Measurements from ENCODE around the gene MARVELD1.
"Not testable (repeated sequence)": the region's sequence is repeated elsewhere in the genome, so short reads cannot be mapped to it uniquely, and the experiment has no call there.

The MARVELD1 gene
- 6.7 to 37.0 (median 18.6) reads per million in 18 experiments for total RNA-seq

DNA sequence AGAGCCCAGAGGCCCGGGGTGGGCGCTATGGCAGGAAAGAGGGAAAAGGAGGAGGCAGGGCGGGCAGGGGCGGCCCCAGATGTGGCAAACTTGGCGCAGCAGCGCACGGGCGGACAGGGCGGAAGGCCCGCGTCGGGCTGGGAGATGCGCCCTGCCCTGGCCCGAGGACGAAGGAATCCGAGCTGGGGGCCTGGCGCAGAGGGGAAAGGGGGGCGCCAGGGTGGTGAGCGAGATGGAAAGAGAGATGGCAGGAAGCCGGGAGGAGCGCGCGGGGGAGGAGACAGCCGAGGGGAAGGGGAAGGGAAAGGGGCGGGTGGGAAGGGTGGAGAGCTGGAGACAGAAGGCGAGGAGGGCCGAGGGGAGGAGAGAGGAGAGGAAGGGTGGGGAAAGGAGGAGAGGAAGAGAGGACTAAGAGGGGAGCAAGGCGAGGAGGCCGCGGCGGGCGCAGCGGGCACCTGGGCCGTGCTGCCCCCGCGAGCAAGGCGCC is at the start of gene MARVELD1:
Gene MARVELD1, plus strand, starts transcription at position 392 of the 487 bp plus-strand sequence. CDS start 147 bp downstream, outside the sequence.
- peak in 1 of 2 donors; percentile 19 for DNase-seq

DNA sequence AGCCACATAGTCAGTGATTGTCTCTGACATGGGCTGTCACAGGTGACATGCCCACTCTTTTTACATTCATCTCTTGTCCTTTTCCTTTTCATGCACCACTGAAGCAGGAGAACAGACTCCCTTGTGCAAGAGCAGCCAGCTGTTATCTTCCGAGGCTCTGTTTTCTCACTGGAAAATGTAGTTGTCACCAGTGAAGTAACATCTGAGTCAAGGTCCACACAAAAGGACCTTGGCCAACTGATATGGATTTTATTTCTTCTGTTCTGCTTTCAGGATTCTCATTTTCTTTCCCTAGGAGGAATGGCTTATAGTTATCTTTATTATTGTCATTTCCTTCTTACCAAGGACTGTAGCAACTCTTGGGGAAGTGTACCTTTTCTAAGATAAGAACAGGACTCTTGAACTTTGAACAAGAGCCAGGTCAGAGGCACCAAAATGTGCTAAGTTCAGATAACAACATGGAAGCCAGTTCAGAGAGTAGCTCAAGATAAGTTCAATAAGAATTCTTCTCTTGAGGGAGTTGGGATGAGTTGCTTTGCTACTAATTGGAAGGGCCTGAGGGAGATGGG is 49.2 kb upstream of the MARVELD1 start:
- DNase-seq, result no peak

- no peak for DNase-seq
Measured at GRCh38 chr10:97666992-97667391, 46.5 kb upstream of the MARVELD1 start.

DNA sequence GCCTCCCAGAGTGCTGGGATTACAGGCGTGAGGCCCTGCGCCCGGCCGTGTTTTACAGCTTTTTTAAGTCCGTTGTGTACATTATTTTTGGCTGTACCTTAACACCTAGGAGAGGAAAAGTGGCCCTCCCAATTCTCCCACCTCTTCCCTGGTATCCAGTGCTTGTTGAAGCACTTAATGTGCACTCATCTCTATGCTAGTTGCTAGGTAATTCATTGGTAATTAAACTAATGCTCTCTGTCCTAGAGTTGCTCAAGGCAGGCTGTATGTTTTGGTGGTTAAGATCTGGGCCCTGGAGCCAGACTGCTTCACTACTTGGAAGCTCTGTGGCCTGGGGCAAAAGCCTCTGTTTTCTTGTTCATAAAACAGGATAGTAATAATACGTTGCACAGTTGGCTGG is 46.1 kb upstream of the MARVELD1 start:
- DNase-seq, result no peak

GRCh38 chr10:97669571-97669970 is 44.0 kb upstream of the MARVELD1 start:
- no peak for DNase-seq

DNA sequence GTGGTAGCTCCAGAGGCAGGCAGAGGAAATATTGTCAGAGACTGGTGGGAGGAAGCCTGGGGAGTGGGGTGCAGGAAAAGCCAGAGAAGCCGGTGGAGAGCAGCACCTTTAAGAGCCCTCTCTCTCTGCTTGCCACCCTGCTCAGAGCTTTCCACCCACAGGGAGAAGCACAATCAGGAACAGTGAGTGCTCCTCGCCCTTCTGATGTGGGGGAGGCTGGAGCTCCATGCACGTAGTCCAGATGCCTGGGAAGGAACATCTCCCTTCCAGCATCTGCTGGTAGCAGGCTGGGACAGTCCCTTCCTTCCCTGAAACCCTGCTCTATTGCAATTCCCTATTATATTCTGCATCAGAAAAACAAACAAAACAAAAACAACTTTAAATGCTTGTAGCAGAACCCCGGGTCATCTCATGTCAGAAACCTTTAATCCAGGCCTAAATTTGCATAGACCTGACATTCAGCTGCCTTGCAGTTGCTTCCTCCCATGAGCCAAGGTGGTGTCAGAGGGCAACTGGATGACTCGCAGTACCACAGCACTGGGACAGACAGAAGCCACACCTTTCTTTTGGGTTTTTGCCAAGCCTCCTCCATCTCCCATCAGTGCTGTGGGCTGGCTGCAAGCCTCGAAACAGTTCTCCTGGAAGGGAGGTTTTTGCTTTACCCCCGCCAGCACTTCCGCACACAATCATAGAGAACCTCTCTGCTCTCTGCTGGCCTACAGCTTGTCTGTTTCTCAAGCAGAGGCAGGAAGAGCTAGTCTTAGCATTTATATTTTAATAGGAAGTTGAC is 39.6 kb upstream of the MARVELD1 start:
- DNase-seq, result peak in 1 of 2 donors; percentile 31

GRCh38 chr10:97675222-97675621 is 38.3 kb upstream of the MARVELD1 start:
- no peak for DNase-seq

- peak in 1 of 2 donors; percentile 46 for DNase-seq
Measured at GRCh38 chr10:97676770-97677581, 36.6 kb upstream of the MARVELD1 start.

- no peak for DNase-seq
Measured at GRCh38 chr10:97679594-97679993, 33.9 kb upstream of the MARVELD1 start.

- no peak for DNase-seq
Measured at GRCh38 chr10:97682042-97682441, 31.5 kb upstream of the MARVELD1 start.

DNA sequence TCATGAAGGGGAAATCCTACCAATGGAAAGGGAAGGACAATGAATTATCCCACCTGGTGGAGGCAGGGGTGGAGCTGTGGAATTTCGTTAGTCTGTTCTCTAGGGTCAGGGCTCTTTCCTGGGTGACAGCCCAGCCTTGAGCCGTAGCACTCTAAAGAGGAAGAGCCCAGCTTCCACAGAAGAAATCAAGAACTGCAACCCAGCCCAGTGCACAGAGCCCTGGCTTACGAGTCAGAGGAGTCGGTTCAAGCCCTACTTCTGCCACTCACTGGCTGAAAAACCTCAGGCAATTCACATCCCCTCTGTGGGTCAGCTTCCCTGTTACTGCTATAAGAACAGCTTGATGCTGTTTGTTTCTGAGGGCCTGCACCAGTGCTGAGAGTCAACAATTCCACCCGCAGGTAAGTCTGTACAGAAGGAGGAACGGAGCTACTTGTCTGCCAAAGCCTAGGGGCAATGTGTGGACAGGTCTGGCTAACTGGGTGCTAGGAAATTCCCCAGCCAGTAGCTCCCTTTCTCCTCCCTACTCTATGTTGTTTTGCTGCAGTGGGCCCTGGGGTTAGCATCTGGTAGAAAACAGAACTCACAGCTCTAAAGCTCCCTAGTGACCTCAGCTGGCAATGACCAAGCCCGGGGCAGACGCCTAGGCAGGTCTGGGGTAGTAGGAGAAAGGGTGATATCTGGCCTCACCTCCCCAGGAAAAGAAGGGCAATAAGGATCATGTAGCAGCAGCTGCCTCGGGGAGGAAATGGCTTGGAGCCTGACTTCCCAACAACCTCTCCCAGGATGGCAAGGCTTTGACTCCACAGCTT is 29.8 kb upstream of the MARVELD1 start:
- DNase-seq, result peak; percentile 76 to 85

DNA sequence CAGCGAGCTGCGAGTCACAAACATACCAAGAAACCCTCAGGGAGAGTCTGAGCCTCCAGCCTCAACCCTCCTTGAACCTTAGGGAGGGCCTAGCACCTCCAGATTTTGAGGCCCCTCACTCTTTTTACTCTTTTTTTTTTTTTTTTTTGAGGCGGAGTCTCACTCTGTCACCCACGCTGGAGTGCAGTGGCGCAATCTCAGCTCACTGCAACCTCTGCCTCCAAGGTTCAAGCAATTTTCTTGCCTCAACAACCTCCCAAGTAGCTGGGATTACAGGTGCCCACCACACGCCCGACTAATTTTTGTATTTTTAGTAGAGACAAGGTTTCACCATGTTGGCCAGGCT is 29.2 kb upstream of the MARVELD1 start:
- DNase-seq, result not testable (repeated sequence)

GRCh38 chr10:97684866-97685394 is 28.6 kb upstream of the MARVELD1 start:
- DNase-seq, result no peak

DNA sequence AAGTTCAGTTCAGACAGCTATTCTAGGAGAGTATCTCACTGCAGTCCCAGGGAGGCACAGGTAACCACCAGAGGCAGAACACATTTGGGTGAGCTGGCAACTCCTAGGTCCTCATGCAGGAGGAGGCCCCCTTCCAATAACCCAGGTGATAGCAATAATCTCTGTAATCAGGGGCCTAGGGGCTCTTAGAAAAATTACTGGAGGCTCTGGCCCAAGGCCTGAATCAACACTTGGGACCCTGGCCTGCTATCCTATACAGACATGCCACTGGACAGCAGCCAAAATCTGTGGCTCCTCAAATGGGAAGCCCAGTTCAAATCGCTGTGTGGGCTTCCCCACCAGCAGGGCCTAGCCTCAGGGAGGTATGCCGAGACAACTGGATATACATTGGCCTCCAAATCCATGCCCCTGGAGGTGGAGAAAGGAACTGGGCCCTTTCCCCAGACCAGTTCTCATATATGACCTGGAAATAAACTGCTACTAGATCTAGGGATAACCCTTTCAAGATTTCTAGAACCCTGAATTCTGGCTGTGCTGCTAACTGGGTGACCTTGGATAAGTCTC is 28.1 kb upstream of the MARVELD1 start:
- peak; percentile 55 to 64 for DNase-seq

DNA sequence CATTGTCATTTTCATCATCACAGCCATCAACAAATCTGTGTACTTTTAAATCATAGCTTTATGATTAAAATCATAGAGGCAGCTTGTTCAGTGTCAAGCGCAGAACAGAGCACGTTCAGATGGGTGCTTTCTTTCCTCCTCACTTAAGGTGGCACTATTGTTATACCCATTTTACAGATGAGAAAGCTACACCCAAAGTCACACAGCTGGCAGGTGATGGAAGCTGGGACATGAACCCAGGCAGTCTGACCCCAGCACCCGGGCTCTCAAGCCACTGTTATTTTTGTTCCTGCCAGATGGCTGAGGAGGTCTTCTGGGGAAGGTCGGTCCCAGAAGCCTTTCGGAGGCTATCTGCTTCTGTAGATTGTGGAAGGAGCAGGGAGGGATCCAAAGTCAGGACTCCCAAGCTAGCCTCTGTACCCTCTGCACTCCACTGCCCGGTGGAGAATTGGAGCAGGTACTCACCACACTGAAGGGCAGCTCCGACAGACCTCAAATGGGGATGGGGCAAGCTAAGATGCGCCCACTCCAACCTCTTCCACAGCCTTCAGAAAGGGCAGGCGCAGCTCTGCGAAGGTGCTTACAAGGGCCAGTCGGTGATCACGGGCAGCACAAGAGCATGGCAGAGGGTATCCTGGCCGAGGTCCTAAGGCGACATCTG is 27.1 kb upstream of the MARVELD1 start:
- DNase-seq, result no peak

DNA sequence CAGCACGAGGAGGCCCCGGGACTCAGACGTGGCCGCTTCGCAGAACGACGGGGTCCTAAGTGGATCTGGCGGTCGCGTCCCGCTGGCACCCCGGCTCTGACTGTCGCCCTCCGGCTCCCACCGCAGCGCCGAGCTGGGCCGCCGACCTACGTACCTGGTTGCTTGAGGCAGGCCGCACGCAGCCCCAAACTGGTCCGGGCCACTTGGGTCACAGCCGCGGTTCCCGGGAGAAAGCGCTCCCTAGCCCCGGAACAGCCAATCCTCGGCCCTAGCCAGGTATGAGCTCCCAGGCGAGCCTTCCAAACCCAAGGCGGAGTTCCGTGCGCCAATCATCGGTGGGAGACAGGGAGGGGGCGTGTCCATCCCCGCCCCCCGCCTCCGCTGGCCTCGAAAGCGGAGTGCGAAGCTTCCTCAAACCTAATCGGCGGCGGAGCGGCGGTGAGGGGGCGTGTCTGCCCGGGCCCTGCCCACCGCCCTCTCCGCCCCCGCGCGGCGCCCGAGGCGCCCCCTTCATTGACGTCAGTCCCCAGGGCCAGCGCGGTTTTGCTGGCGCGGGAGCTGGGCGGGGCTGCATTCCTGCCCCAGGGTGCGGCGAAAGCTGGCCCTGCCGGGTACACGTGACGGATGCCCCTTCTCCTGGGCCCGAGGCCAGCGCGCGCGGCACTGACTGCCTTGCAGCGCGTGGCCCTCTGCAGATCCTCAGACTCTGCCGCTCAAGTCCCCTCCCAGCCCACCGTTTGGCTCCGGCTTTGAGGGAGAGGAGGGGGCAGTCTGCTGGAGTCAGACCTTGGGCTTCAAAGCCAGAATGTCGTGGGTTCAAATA is 26.4 kb upstream of the MARVELD1 start, which contains the start of gene AVPI1:
Gene AVPI1, minus strand, starts transcription at position 280 of the 823 bp plus-strand sequence. CDS start 7,336 bp downstream, outside the sequence.
- DNase-seq, result peak; percentile 99

- DNase-seq, result peak; percentile 91 to 94
Measured at GRCh38 chr10:97687785-97688781, 25.4 kb upstream of the MARVELD1 start.

- DNase-seq, result peak; percentile 99 to 100
Measured at GRCh38 chr10:97689559-97690020, 23.9 kb upstream of the MARVELD1 start.

DNA sequence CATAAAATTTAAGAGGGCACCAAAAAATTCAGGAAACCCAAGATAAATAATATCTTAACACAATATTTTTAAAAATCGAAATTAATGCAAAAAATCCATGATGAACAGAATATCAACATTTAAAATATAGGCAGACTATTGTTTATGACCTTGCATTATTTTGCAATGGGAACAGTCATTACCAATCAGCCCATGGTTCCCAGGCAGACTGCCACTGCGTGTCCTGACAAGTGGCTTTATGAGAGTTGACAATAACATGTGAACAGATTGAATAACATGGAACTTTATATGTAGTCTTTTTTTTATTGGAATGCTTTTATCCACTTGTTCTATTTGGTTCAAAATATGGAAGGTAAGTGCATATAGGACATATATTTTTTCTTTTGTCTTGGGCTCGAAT is 23.4 kb upstream of the MARVELD1 start:
- peak; percentile 59 to 68 for DNase-seq

Data from inflammatory macrophage (primary cell).